Keratinocyte (primary cell): ENCODE data around the gene RASAL2. TPM values are rescaled to one million over a fixed set of nuclear protein-coding genes. Genes with fewer than 3 reads are reported as not detected.

ENCODE experiments used
- DNase-seq: peaks from one replicate; pipeline ENCODE4 v3.0.0-alpha.2; 2011; ENCODE audit warnings: low read depth, missing footprints, low spot score
- FAIRE-seq: peaks from 2 replicates; lab custom pipeline; 2011; peaks lifted over from hg19 to GRCh38; lab: Jason Lieb, UNC
- H2AFZ ChIP-seq: 2 replicates; pipeline ENCODE4 v1.6.0; 2012; ENCODE audit warnings: low read length, control low read depth, inconsistent platforms; ENCODE audit not compliant: control insufficient read depth
- H3K27ac ChIP-seq: 2 replicates; pipeline ENCODE4 v1.5.1; 2011; ENCODE audit warnings: low read length; ENCODE audit not compliant: control insufficient read depth, insufficient read depth
- H3K27me3 ChIP-seq: 3 replicates; pipeline ENCODE4 v1.6.0; 2011; ENCODE audit warnings: low read length; ENCODE audit not compliant: control insufficient read depth, insufficient read depth; ENCODE audit errors: extremely low read depth
- H3K36me3 ChIP-seq, 2 experiments: 2 replicates in 1 of 2; 3 replicates in 1 of 2; pipeline ENCODE4 v1.5.1; 2011; ENCODE audit warnings: low read length in 2 of 2, mild to moderate bottlenecking in 1 of 2; ENCODE audit not compliant: control insufficient read depth in 2 of 2, insufficient read depth in 2 of 2; ENCODE audit errors: extremely low read depth in 1 of 2
- H3K4me1 ChIP-seq: 3 replicates; pipeline ENCODE4 v1.5.1; 2011; ENCODE audit warnings: low read length; ENCODE audit not compliant: control insufficient read depth, insufficient read depth; ENCODE audit errors: extremely low read depth
- H3K4me2 ChIP-seq: 3 replicates; pipeline ENCODE4 v1.6.0; 2011; ENCODE audit warnings: low read depth, low read length; ENCODE audit not compliant: control insufficient read depth, insufficient read depth; ENCODE audit errors: extremely low read depth
- H3K4me3 ChIP-seq, 3 experiments: fragments of 200-600 bp in 1 of 3; sonication (generic) in 1 of 3; 2 replicates in 2 of 3; 3 replicates in 1 of 3; pipeline ENCODE4 v1.5.1; 2011 to 2016; ENCODE audit warnings: low read length in 3 of 3, mild to moderate bottlenecking in 3 of 3, control low read depth in 2 of 3, inconsistent platforms in 1 of 3, low read depth in 1 of 3, mixed read lengths in 1 of 3, mixed run types in 1 of 3, moderate library complexity in 1 of 3; ENCODE audit not compliant: control insufficient read depth in 2 of 3, insufficient read depth in 2 of 3; ENCODE audit errors: extremely low read depth in 1 of 3
- H3K79me2 ChIP-seq: 2 replicates; pipeline ENCODE4 v1.6.0; 2012; ENCODE audit warnings: low read length; ENCODE audit not compliant: control insufficient read depth, insufficient read depth
- H3K9ac ChIP-seq: 3 replicates; pipeline ENCODE4 v1.6.0; 2011; ENCODE audit warnings: low read length; ENCODE audit not compliant: control insufficient read depth, insufficient read depth; ENCODE audit errors: extremely low read depth
- H3K9me1 ChIP-seq: 3 replicates; pipeline ENCODE4 v1.6.0; 2011; ENCODE audit warnings: low read length; ENCODE audit not compliant: control insufficient read depth, insufficient read depth; ENCODE audit errors: extremely low read depth
- H3K9me3 ChIP-seq: 2 replicates; pipeline ENCODE4 v1.5.1; 2012; ENCODE audit warnings: low read depth, low read length; ENCODE audit not compliant: control insufficient read depth
- H4K20me1 ChIP-seq: 3 replicates; pipeline ENCODE4 v1.6.0; 2011; ENCODE audit warnings: low read length; ENCODE audit not compliant: control insufficient read depth, insufficient read depth; ENCODE audit errors: extremely low read depth
- EZH2 ChIP-seq: IDR thresholded peaks from one replicate; pipeline ENCODE4 v1.6.1; 2012; ENCODE audit warnings: inconsistent platforms, mild to moderate bottlenecking, low read length, moderate library complexity
- dilution Hi-C: fragments of 300-500 bp; cut with MboI; formaldehyde crosslinking; loops from one replicate; pipeline ENCODE4 v1.7.0; 2020; ENCODE audit warnings: low sequenced_read_pairs; ENCODE audit not compliant: extremely low pct_ligation_motif_present
- polyA plus RNA-seq, 5 experiments: library from polyadenylated mRNA; depleted of rRNA in 3 of 5; stranded (reverse) in 3 of 5; stranded (forward) in 1 of 5; unstranded in 1 of 5; fragments of >200 nt; gene quantifications; 1 replicate in 1 of 5; 2 replicates in 3 of 5; 3 replicates in 1 of 5; pipeline versions ENCODE4 v1.2.1 to v1.2.3, GENCODE V29; 2011 to 2012; ENCODE audit warnings: missing spikeins in 2 of 5, low read depth in 1 of 5, low replicate concordance in 1 of 5
- TF ChIP-seq, protein P1 (sequence below), 3 experiments: IDR thresholded peaks in 1 of 3; conservative IDR thresholded peaks in 1 of 3; optimal IDR thresholded peaks in 1 of 3; 2 replicates in 2 of 3; 3 replicates in 1 of 3; pipeline versions ENCODE3 to v1.5.1; 2011; ENCODE audit warnings: low read length in 3 of 3, mild to moderate bottlenecking in 3 of 3, moderate library complexity in 2 of 3, control low read depth in 1 of 3, inconsistent platforms in 1 of 3; ENCODE audit not compliant: insufficient read depth in 2 of 3; ENCODE audit errors: extremely low read depth in 1 of 3

The RASAL2 gene
- polyA plus RNA-seq, 1 donor (not counting 4 experiments of a cell fraction or from before 2014, with no cell fraction given), result 27.2 TPM

DNA sequence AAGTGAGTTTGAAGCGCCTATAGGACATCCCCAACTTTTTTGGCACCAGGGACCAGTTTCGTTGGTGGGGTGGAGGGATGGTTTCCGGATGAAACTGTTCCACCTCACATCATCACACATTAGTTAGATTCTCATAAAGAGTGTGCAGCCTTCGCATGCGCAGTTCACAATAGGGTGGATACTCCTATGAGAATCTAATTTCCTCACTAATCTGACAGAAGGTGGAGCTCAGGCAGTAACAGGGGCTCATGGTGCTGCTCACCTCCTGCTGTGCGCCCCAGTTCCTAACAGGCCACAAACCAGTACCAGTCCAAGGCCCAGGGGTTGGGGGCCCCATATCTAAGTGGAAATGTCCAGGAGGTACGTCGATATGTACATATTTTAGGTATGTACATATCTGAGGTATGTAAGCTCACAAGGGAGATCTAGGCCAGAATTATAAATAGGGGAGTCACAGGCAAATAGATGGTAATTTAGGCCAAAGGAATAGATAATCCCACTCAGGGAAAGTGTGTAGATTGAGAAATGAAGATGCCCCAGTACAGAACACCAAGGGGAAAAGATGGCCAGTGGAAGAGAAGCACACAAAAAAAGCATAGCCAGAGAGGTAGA lies 27.5 kb upstream of the RASAL2 start:
- Histone ChIP-seq H3K9ac (no peak overlapping the region), H3K4me3 (no peak overlapping the region), H3K79me2 (no peaks in the 10 kb centered on the region), H2AFZ (no peak overlapping the region), H3K27ac (no peak overlapping the region), H3K27me3 (no peaks in the 10 kb centered on the region), H3K9me1 (no peaks in the 10 kb centered on the region), H3K9me3 (no peaks in the 10 kb centered on the region), H3K4me2 (no peak overlapping the region), H4K20me1 (no peaks in the 10 kb centered on the region), H3K36me3 (no peaks in the 10 kb centered on the region), H3K4me1 (peaks cover 2% of the 10 kb centered on the region)
- no peak for FAIRE-seq
- dilution Hi-C loops, result no loop called here
- TF ChIP-seq, protein P1, sequence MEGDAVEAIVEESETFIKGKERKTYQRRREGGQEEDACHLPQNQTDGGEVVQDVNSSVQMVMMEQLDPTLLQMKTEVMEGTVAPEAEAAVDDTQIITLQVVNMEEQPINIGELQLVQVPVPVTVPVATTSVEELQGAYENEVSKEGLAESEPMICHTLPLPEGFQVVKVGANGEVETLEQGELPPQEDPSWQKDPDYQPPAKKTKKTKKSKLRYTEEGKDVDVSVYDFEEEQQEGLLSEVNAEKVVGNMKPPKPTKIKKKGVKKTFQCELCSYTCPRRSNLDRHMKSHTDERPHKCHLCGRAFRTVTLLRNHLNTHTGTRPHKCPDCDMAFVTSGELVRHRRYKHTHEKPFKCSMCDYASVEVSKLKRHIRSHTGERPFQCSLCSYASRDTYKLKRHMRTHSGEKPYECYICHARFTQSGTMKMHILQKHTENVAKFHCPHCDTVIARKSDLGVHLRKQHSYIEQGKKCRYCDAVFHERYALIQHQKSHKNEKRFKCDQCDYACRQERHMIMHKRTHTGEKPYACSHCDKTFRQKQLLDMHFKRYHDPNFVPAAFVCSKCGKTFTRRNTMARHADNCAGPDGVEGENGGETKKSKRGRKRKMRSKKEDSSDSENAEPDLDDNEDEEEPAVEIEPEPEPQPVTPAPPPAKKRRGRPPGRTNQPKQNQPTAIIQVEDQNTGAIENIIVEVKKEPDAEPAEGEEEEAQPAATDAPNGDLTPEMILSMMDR (optimal IDR thresholded peaks at IDR 0.05 in 1 of 3, IDR thresholded peaks at IDR 0.05 in 1 of 3, conservative IDR thresholded peaks at IDR 0.05 in 1 of 3; ENCODE audit: extremely low read depth in 1 of 3, insufficient read depth in 2 of 3, low read length in 3 of 3), result no peak
- no peak for TF ChIP-seq EZH2
- DNase-seq, result no peak

DNA sequence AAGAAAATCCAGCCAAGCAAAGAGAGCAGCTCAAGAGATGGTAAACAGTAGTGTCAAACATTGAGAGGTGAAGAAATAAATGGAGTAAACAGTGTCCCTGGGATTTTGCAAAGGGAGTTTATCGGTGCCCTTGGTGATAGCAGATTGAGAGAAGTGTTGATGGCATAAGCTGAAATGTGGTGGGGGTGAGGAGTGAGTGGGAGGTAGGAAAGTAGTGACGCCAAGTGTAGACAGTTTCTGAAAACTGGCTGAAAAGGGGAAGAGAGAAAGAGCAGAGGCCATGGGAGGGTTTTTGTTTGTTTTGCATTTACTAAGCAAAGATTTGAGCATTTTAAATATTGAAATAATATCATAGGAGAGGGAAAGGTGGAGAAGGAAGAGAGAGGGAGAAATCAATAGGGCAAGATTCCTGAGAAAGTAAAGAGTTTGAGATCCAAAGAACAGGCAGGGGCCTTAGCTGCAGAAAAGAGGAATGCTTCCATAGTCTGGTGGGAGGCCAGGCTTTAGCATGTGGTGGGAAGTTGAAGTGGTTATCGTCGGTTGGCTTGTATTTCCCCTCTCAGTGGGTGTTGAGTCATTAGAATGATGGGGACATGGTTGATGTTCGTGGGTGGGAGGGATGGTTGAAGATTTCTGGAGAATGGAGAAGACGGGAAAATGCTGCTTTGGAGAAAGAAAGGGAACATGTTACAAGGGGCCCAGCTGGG lies 26.8 kb upstream of the RASAL2 start:
- no peaks in the 10 kb centered on the region for H3K27me3 ChIP-seq
- dilution Hi-C loops, result no loop called here
- H3K4me3 ChIP-seq, result no peak overlapping the region
- no peak for FAIRE-seq
- no peaks in the 10 kb centered on the region for H3K79me2 ChIP-seq
- no peaks in the 10 kb centered on the region for H3K4me1 ChIP-seq
- no peak overlapping the region for H3K4me2 ChIP-seq
- H3K9me1 ChIP-seq, result no peaks in the 10 kb centered on the region
- H3K9ac ChIP-seq, result no peak overlapping the region
- H3K36me3 ChIP-seq, result no peaks in the 10 kb centered on the region
- H2AFZ ChIP-seq, result no peak overlapping the region
- no peaks in the 10 kb centered on the region for H4K20me1 ChIP-seq
- no peak for DNase-seq
- no peaks in the 10 kb centered on the region for H3K9me3 ChIP-seq
- H3K27ac ChIP-seq, result no peak overlapping the region
- TF ChIP-seq EZH2, result no peak
- TF ChIP-seq, protein P1 (optimal IDR thresholded peaks at IDR 0.05 in 1 of 3, IDR thresholded peaks at IDR 0.05 in 1 of 3, conservative IDR thresholded peaks at IDR 0.05 in 1 of 3; ENCODE audit: extremely low read depth in 1 of 3, insufficient read depth in 2 of 3, low read length in 3 of 3), result no peak
